Panc1 (cell line): Measurements from ENCODE around the gene BICD2. TPM values are rescaled to one million over a fixed set of nuclear protein-coding genes. Genes with fewer than 3 reads are reported as not detected.

Experiments
- ATAC-seq: fragments of 200-7000 bp; cut with Tn5 transposase; 2 replicates; pipeline ENCODE4 v1.9.1; 2020; ENCODE audit warnings: mild to moderate bottlenecking, moderate library complexity
- BruUV-seq: library from RNA; stranded (reverse); fragments of 400-500 nt; replicated peaks from 2 replicates; lab custom pipeline; 2021; lab: Mats Ljungman, UMichigan
- CTCF ChIA-PET: fragments of 300-600 bp; sonication (Branson Sonifier 250); formaldehyde crosslinking; loops from one replicate; lab custom pipeline; 2022; ENCODE audit warnings: antibody characterized with exemption; lab: Charles Lee
- POLR2A ChIA-PET: fragments of 300-600 bp; sonication (Branson Sonifier 250); formaldehyde crosslinking; loops from one replicate; lab custom pipeline; 2022; ENCODE audit warnings: antibody characterized with exemption; lab: Charles Lee
- DNase-seq: peaks from one replicate; pipeline ENCODE4 v3.0.0-alpha.2; 2010; ENCODE audit warnings: low read depth, low spot score
- H3K27ac ChIP-seq: 2 replicates; pipeline ENCODE4 v1.5.1; 2011; ENCODE audit warnings: mild to moderate bottlenecking, low read length, inconsistent platforms
- H3K27me3 ChIP-seq: fragments of 200-500 bp; sonication (Bioruptor generic); 2 replicates; pipeline ENCODE4 v1.6.0; 2014; ENCODE audit warnings: low read length, inconsistent platforms; ENCODE audit not compliant: control insufficient read depth, insufficient read depth
- H3K36me3 ChIP-seq: fragments of 200-500 bp; sonication (Bioruptor generic); 2 replicates; pipeline ENCODE4 v1.5.1; 2014; ENCODE audit warnings: inconsistent platforms, mild to moderate bottlenecking, low read length, moderate library complexity; ENCODE audit not compliant: control insufficient read depth, insufficient read depth
- H3K4me1 ChIP-seq: 2 replicates; pipeline ENCODE4 v1.5.1; 2011; ENCODE audit warnings: inconsistent platforms, mild to moderate bottlenecking, low read length, moderate library complexity; ENCODE audit not compliant: control insufficient read depth, insufficient read depth
- H3K4me3 ChIP-seq, 2 experiments: 2 replicates each; pipeline ENCODE4 v1.5.1; 2011 to 2012; ENCODE audit warnings: low read depth in 2 of 2, low read length in 2 of 2, mild to moderate bottlenecking in 2 of 2, inconsistent platforms in 1 of 2, moderate library complexity in 1 of 2
- H3K9me3 ChIP-seq: fragments of 200-500 bp; sonication (Bioruptor generic); 2 replicates; pipeline ENCODE4 v1.5.1; 2014; ENCODE audit warnings: low read depth, mild to moderate bottlenecking, inconsistent platforms, low read length, moderate library complexity; ENCODE audit not compliant: control insufficient read depth, insufficient read depth
- POLR2AphosphoS5 ChIP-seq: IDR thresholded peaks from 2 replicates; pipeline ENCODE4 v1.6.1; 2012; ENCODE audit warnings: mild to moderate bottlenecking, low read depth, low read length, moderate library complexity
- SIN3A ChIP-seq: IDR thresholded peaks from 2 replicates; pipeline ENCODE4 v1.6.1; 2012; ENCODE audit warnings: low read depth, mild to moderate bottlenecking, low read length, moderate library complexity, borderline replicate concordance; ENCODE audit not compliant: insufficient read depth
- TCF7L2 ChIP-seq: IDR thresholded peaks from 2 replicates; pipeline ENCODE4 v1.6.1; 2011; ENCODE audit warnings: mild to moderate bottlenecking, low read depth, low read length, inconsistent platforms
- in situ Hi-C: cut with HindIII; loops from 2 replicates; pipeline ENCODE4 v1.10.0; 2016; ENCODE audit warnings: low sequenced_read_pairs, low pct_unique_long_range_greater_than_20kb
- intact Hi-C: fragments of 100-400 bp; cut with micrococcal nuclease; formaldehyde crosslinking; loops from one replicate; pipeline ENCODE4 v1.10.0; 2022; ENCODE audit not compliant: unreplicated experiment
- total RNA-seq: library from RNA; stranded (reverse); gene quantifications from one replicate; pipeline ENCODE4 v1.2.1, GENCODE V29; 2021; ENCODE audit not compliant: unreplicated experiment
- TF ChIP-seq, protein P1 (sequence below): fragments of 450-650 bp; IDR thresholded peaks from 2 replicates; pipeline ENCODE4 v1.5.1; 2017; ENCODE audit warnings: mild to moderate bottlenecking
- TF ChIP-seq, protein P2 (sequence below), 2 experiments: IDR thresholded peaks; 2 replicates each; pipeline ENCODE4 v1.6.1; 2011 to 2012; ENCODE audit warnings: low read depth in 2 of 2, control low read depth in 1 of 2, low read length in 1 of 2, mild to moderate bottlenecking in 1 of 2, moderate library complexity in 1 of 2; ENCODE audit not compliant: insufficient read depth in 1 of 2

The BICD2 gene
- total RNA-seq, 1 experiment from 2014 or later = 17.3 TPM

DNA sequence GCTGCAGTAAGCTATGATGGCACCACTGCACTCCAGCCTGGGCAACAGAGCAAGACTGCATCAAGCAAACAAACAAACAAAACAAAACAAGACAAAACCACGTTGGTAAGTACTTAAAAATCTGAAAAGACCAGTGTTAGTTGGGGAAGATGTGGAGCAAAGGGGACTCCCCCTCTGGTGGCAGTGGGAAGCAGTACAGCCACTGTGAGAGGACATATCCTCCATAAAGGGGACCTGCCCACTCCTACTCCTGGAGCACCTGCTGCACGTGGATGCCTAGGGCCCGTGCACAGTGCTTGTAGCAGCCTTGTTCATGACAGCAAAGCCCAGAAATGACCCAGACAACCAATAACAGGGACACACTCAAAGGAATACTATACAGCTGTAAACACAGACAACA is 77.7 kb downstream of the BICD2 start:
- Histone ChIP-seq H3K36me3 (no peaks in the 10 kb centered on the region), H3K27ac (no peak overlapping the region), H3K4me3 (no peak overlapping the region), H3K9me3 (no peaks in the 10 kb centered on the region), H3K27me3 (no peaks in the 10 kb centered on the region), H3K4me1 (no peaks in the 10 kb centered on the region)
- in situ Hi-C loops = no loop called here
- TF ChIP-seq, protein P1, sequence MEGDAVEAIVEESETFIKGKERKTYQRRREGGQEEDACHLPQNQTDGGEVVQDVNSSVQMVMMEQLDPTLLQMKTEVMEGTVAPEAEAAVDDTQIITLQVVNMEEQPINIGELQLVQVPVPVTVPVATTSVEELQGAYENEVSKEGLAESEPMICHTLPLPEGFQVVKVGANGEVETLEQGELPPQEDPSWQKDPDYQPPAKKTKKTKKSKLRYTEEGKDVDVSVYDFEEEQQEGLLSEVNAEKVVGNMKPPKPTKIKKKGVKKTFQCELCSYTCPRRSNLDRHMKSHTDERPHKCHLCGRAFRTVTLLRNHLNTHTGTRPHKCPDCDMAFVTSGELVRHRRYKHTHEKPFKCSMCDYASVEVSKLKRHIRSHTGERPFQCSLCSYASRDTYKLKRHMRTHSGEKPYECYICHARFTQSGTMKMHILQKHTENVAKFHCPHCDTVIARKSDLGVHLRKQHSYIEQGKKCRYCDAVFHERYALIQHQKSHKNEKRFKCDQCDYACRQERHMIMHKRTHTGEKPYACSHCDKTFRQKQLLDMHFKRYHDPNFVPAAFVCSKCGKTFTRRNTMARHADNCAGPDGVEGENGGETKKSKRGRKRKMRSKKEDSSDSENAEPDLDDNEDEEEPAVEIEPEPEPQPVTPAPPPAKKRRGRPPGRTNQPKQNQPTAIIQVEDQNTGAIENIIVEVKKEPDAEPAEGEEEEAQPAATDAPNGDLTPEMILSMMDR = no peak; the same call in 1 of the 2 replicates
- TF ChIP-seq SIN3A = no peak
- TF ChIP-seq POLR2AphosphoS5 = no peak
- TF ChIP-seq, protein P2, sequence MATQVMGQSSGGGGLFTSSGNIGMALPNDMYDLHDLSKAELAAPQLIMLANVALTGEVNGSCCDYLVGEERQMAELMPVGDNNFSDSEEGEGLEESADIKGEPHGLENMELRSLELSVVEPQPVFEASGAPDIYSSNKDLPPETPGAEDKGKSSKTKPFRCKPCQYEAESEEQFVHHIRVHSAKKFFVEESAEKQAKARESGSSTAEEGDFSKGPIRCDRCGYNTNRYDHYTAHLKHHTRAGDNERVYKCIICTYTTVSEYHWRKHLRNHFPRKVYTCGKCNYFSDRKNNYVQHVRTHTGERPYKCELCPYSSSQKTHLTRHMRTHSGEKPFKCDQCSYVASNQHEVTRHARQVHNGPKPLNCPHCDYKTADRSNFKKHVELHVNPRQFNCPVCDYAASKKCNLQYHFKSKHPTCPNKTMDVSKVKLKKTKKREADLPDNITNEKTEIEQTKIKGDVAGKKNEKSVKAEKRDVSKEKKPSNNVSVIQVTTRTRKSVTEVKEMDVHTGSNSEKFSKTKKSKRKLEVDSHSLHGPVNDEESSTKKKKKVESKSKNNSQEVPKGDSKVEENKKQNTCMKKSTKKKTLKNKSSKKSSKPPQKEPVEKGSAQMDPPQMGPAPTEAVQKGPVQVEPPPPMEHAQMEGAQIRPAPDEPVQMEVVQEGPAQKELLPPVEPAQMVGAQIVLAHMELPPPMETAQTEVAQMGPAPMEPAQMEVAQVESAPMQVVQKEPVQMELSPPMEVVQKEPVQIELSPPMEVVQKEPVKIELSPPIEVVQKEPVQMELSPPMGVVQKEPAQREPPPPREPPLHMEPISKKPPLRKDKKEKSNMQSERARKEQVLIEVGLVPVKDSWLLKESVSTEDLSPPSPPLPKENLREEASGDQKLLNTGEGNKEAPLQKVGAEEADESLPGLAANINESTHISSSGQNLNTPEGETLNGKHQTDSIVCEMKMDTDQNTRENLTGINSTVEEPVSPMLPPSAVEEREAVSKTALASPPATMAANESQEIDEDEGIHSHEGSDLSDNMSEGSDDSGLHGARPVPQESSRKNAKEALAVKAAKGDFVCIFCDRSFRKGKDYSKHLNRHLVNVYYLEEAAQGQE (IDR thresholded peaks at IDR 0.05; ENCODE audit: insufficient read depth in 1 of 2, low read depth in 2 of 2, low read length in 1 of 2) = no peak
- no TSS peak for BruUV-seq
- intact Hi-C loops = no loop called here
- ATAC-seq (peak; percentile 82), DNase-seq (no peak)
- ChIA-PET POLR2A (no interaction called here), CTCF (no interaction called here)

DNA sequence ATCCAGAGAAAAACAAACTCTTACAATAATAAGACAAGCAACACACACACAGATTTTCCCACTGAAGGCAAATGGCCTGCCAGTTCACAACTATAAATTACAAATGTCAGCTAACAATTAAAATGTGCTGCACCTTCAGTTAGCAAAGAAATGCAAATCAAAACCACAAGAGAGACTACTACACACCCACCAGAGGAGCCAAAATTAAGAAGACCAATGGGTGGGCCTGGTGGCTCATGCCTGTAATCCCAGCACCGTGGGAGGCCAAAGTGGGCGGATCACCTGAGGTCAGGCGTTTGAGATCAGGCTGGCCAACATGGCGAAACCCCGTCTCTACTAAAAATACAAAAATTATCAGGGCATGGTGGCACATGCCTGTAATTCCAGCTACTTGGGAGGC is 79.6 kb downstream of the BICD2 start:
- in situ Hi-C loops = no loop called here
- TF ChIP-seq TCF7L2 (no peak), POLR2AphosphoS5 (no peak), SIN3A (no peak)
- TF ChIP-seq, protein P2 (IDR thresholded peaks at IDR 0.05; ENCODE audit: insufficient read depth in 1 of 2, low read depth in 2 of 2, low read length in 1 of 2) = no peak
- TF ChIP-seq, protein P1 = no peak
- Histone ChIP-seq H3K4me1 (no peaks in the 10 kb centered on the region), H3K36me3 (no peaks in the 10 kb centered on the region), H3K9me3 (no peaks in the 10 kb centered on the region), H3K27ac (no peak overlapping the region), H3K27me3 (no peaks in the 10 kb centered on the region), H3K4me3 (no peak overlapping the region)
- CTCF ChIA-PET = interaction anchor here (0.7 kb wide), 1 partner anchor 395 kb away, joined by 5 read pairs; no protein-coding TSS in a partner anchor
- DNase-seq (no peak), ATAC-seq (no peak)
- no TSS peak for BruUV-seq
- intact Hi-C loops = no loop called here
- POLR2A ChIA-PET = no interaction called here
